GM23338 (cell line): ENCODE results near the gene KRTAP12-3. TPM values are rescaled to one million over a fixed set of nuclear protein-coding genes. Genes with fewer than 3 reads are reported as not detected.
"Not testable (repeated sequence)": the region's sequence is repeated elsewhere in the genome, so short reads cannot be mapped to it uniquely, and the experiment has no call there.

ENCODE experiments used
- ATAC-seq: fragments of 200-7000 bp; cut with Tn5 transposase; 3 replicates; pipeline ENCODE4 v1.9.1; 2020
- DNase-seq: peaks from one replicate; pipeline ENCODE4 v3.0.0-alpha.2; 2015; ENCODE audit warnings: low spot score
- H2AFZ ChIP-seq: fragments of 200-600 bp; sonication (generic); 2 replicates; pipeline ENCODE4 v1.8.0; 2016; ENCODE audit warnings: antibody characterized with exemption, mild to moderate bottlenecking, moderate library complexity
- H3F3A ChIP-seq: fragments of 200-600 bp; sonication (generic); replicated peaks from 2 replicates; pipeline ENCODE4 v1.8.0; 2017; ENCODE audit warnings: antibody characterized with exemption, mixed run types, low read depth
- H3K27ac ChIP-seq: fragments of 200-600 bp; sonication (generic); 2 replicates; pipeline ENCODE4 v1.6.1; 2016; ENCODE audit warnings: low read depth
- H3K27me3 ChIP-seq: fragments of 200-600 bp; sonication (generic); 2 replicates; pipeline ENCODE4 v1.8.0; 2016; ENCODE audit warnings: mild to moderate bottlenecking, mixed run types, moderate library complexity; ENCODE audit not compliant: insufficient read depth
- H3K36me3 ChIP-seq: fragments of 200-600 bp; sonication (generic); 2 replicates; pipeline ENCODE4 v1.8.0; 2016; ENCODE audit warnings: mild to moderate bottlenecking; ENCODE audit not compliant: insufficient read depth
- H3K4me1 ChIP-seq: fragments of 200-600 bp; sonication (generic); 2 replicates; pipeline ENCODE4 v1.8.0; 2016; ENCODE audit warnings: mild to moderate bottlenecking, moderate library complexity; ENCODE audit not compliant: insufficient read depth
- H3K4me2 ChIP-seq: fragments of 200-600 bp; sonication (generic); 2 replicates; pipeline ENCODE4 v1.7.1; 2017; ENCODE audit warnings: mixed run types
- H3K4me3 ChIP-seq: fragments of 200-600 bp; sonication (generic); 2 replicates; pipeline ENCODE4 v1.6.1; 2016; ENCODE audit warnings: mixed run types
- H3K79me2 ChIP-seq: fragments of 200-600 bp; sonication (generic); replicated peaks from 2 replicates; pipeline ENCODE4 v1.8.0; 2017; ENCODE audit warnings: mild to moderate bottlenecking; ENCODE audit not compliant: insufficient read depth
- H3K9me2 ChIP-seq: fragments of 200-600 bp; sonication (generic); 2 replicates; pipeline ENCODE4 v1.8.0; 2017; ENCODE audit not compliant: insufficient read depth
- H4K20me1 ChIP-seq: fragments of 200-600 bp; sonication (generic); replicated peaks from 2 replicates; pipeline ENCODE4 v1.8.0; 2017; ENCODE audit warnings: mild to moderate bottlenecking; ENCODE audit not compliant: insufficient read depth
- H3K27ac Mint-ChIP-seq: 2 replicates; pipeline ENCODE4 v1.8.0; 2020; ENCODE audit warnings: inconsistent platforms, mild to moderate bottlenecking, moderate library complexity, mixed read lengths
- H3K27me3 Mint-ChIP-seq: 3 replicates; pipeline ENCODE4 v1.8.0; 2022; ENCODE audit warnings: low read depth, mild to moderate bottlenecking, moderate library complexity, mixed read lengths, inconsistent platforms; ENCODE audit not compliant: insufficient read depth, poor library complexity
- H3K36me3 Mint-ChIP-seq: 3 replicates; pipeline ENCODE4 v1.8.0; 2021; ENCODE audit warnings: low read depth, mild to moderate bottlenecking, inconsistent platforms, moderate library complexity, mixed read lengths
- H3K4me1 Mint-ChIP-seq: 3 replicates; pipeline ENCODE4 v1.8.0; 2020; ENCODE audit warnings: mild to moderate bottlenecking, inconsistent platforms, mixed read lengths
- H3K4me3 Mint-ChIP-seq: 3 replicates; pipeline ENCODE4 v1.8.0; 2021; ENCODE audit warnings: moderate library complexity, mild to moderate bottlenecking, inconsistent platforms, mixed read lengths
- H3K9me3 Mint-ChIP-seq: 3 replicates; pipeline ENCODE4 v1.8.0; 2020; ENCODE audit warnings: moderate library complexity, mild to moderate bottlenecking, inconsistent platforms, mixed read lengths
- CREB1 ChIP-seq: fragments of 250-450 bp; sonication (Bioruptor Pico); IDR thresholded peaks from 2 replicates; pipeline ENCODE4 v1.5.0; 2020; ENCODE audit warnings: low read depth, mild to moderate bottlenecking, moderate library complexity
- EZH2 ChIP-seq: fragments of 200-600 bp; sonication (generic); IDR thresholded peaks from one replicate; pipeline ENCODE4 v1.8.0; 2017; ENCODE audit warnings: antibody characterized with exemption, mild to moderate bottlenecking, low read depth; ENCODE audit not compliant: unreplicated experiment
- JUNB ChIP-seq: IDR thresholded peaks from one replicate; pipeline ENCODE4 v1.6.1; 2016; ENCODE audit warnings: antibody characterized with exemption; ENCODE audit not compliant: unreplicated experiment
- POLR2AphosphoS5 ChIP-seq: IDR thresholded peaks from 2 replicates; pipeline ENCODE4 v1.6.1; 2016; ENCODE audit warnings: antibody characterized with exemption, low read depth
- ZNF331 ChIP-seq: fragments of 250-450 bp; sonication (Bioruptor Pico); IDR thresholded peaks from 2 replicates; pipeline ENCODE4 v1.5.0; 2020; ENCODE audit warnings: low read depth, mild to moderate bottlenecking, moderate library complexity
- polyA plus RNA-seq: library from polyadenylated mRNA; unstranded; fragments of >200 nt; fragmentation: Nextera tagmentation; extraction: Ambion mirVana; gene quantifications from 2 replicates; pipeline ENCODE4 v1.2.1, GENCODE V29; 2016
- total RNA-seq: library from RNA; depleted of rRNA; stranded (reverse); fragments of >200 nt; shearing (Covaris generic); gene quantifications from 2 replicates; pipeline ENCODE4 v1.2.3, GENCODE V29; 2014
- TF ChIP-seq, protein P1 (sequence below): IDR thresholded peaks from one replicate; pipeline ENCODE4 v1.6.1; 2018; ENCODE audit warnings: antibody characterized with exemption; ENCODE audit not compliant: unreplicated experiment
- TF ChIP-seq, protein P2 (sequence below), 2 experiments: fragments of 200-600 bp in 1 of 2; sonication (generic) in 1 of 2; conservative IDR thresholded peaks; 2 replicates each; pipeline versions ENCODE4 v1.5.1 to v1.6.1; 2016 to 2017; ENCODE audit warnings: antibody characterized with exemption in 2 of 2, low read depth in 2 of 2, mild to moderate bottlenecking in 2 of 2, moderate library complexity in 1 of 2
- TF ChIP-seq, protein P3 (sequence below): IDR thresholded peaks from 2 replicates; pipeline ENCODE4 v1.6.1; 2016; ENCODE audit warnings: antibody characterized with exemption

KRTAP12-3 gene
- total and polyA plus RNA-seq, 2 experiments from 2014 or later, result not detected

DNA sequence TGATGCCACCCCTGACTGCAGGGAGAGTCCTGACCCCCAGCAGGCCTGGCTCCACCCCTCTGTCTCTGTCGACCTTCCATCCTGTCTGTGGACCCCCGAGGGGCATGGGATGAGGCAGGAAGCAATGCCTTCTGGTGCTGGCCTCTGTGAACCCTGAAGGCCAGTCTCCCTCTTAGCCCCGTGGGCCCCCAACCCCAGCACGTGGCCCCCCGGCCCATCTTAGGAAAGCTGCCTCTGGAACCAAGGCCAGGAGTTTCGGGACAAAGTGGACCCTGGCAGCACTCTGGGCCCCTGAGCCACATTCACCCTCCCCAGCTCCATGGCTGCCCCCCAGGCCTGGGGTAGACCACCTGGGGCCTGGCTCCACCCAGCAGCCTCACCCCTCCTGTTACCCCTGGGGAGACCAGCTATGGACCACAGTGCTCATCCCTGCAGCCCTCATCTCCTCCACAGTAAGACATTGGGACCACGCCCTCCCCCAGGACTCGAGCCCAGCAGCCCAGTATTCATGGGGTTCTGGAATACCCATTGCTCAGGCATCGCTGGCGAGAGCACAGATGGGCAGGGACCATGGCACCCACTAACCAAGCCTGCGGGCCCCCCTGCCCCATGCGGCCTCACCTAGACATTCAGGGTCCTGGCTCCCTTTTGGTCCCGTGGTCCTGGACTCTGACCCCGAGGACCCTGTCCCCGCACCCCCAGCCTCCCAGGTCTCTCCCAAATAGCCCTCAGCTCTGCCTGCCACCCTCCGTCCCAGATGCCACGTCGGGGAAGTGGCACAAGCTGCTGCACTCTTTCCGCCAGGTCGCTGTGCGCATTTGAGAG, 19.0 kb upstream of the KRTAP12-3 start:
- not testable (repeated sequence) for H3K79me2 ChIP-seq, H3K27me3 ChIP-seq, H3F3A ChIP-seq, H3K4me3 Mint-ChIP-seq, DNase-seq, H3K4me2 ChIP-seq, ATAC-seq, H3K36me3 Mint-ChIP-seq, H3K9me2 ChIP-seq, H2AFZ ChIP-seq, H4K20me1 ChIP-seq, H3K27me3 Mint-ChIP-seq, H3K27ac Mint-ChIP-seq, H3K4me1 ChIP-seq, H3K4me3 ChIP-seq, H3K36me3 ChIP-seq, H3K27ac ChIP-seq, H3K4me1 Mint-ChIP-seq
- H3K9me3 Mint-ChIP-seq, result peaks cover 16% of the 10 kb centered on the region; the same call in 2 of the 3 replicates

DNA sequence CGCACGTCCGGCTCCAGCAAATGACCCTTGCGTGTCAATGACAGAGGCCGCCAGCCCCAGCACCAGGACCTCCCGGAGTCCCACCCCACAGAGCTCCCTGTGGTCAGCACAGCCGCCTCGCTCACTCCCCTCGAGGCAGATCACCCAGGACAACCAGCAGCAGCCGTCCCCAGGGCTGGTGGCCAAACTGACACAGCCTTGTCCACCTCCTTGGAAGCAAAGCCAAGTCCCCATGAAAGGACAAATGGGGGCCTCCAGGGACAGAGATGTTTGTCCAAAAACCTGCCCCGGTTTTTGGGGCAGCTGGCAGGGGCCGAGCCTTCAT, 18.4 kb upstream of the KRTAP12-3 start:
- H3K79me2 ChIP-seq, result no peaks in the 10 kb centered on the region
- no peak overlapping the region for H3K4me3 Mint-ChIP-seq
- H4K20me1 ChIP-seq, result no peaks in the 10 kb centered on the region
- no peaks in the 10 kb centered on the region for H3K4me1 ChIP-seq
- no peaks in the 10 kb centered on the region for H3K36me3 ChIP-seq
- H3K9me3 Mint-ChIP-seq, result peaks cover 20% of the 10 kb centered on the region; the same call in 2 of the 3 replicates
- ATAC-seq (no peak), DNase-seq (no peak)
- H3K9me2 ChIP-seq, result no peaks in the 10 kb centered on the region
- H3F3A ChIP-seq, result no peaks in the 10 kb centered on the region
- H3K27me3 Mint-ChIP-seq, result peaks cover 10% of the 10 kb centered on the region
- H3K27me3 ChIP-seq, result no peaks in the 10 kb centered on the region
- H3K27ac Mint-ChIP-seq, result no peak overlapping the region
- H3K27ac ChIP-seq, result no peak overlapping the region
- no peak overlapping the region for H3K4me3 ChIP-seq
- no peaks in the 10 kb centered on the region; the same call in 2 of the 3 replicates for H3K36me3 Mint-ChIP-seq
- H2AFZ ChIP-seq, result no peak overlapping the region
- TF ChIP-seq ZNF331 (CRISPR knock-in tag), result no peak
- TF ChIP-seq, protein P1, sequence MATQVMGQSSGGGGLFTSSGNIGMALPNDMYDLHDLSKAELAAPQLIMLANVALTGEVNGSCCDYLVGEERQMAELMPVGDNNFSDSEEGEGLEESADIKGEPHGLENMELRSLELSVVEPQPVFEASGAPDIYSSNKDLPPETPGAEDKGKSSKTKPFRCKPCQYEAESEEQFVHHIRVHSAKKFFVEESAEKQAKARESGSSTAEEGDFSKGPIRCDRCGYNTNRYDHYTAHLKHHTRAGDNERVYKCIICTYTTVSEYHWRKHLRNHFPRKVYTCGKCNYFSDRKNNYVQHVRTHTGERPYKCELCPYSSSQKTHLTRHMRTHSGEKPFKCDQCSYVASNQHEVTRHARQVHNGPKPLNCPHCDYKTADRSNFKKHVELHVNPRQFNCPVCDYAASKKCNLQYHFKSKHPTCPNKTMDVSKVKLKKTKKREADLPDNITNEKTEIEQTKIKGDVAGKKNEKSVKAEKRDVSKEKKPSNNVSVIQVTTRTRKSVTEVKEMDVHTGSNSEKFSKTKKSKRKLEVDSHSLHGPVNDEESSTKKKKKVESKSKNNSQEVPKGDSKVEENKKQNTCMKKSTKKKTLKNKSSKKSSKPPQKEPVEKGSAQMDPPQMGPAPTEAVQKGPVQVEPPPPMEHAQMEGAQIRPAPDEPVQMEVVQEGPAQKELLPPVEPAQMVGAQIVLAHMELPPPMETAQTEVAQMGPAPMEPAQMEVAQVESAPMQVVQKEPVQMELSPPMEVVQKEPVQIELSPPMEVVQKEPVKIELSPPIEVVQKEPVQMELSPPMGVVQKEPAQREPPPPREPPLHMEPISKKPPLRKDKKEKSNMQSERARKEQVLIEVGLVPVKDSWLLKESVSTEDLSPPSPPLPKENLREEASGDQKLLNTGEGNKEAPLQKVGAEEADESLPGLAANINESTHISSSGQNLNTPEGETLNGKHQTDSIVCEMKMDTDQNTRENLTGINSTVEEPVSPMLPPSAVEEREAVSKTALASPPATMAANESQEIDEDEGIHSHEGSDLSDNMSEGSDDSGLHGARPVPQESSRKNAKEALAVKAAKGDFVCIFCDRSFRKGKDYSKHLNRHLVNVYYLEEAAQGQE, result no peak
- no peak overlapping the region for H3K4me2 ChIP-seq
- peaks cover 3% of the 10 kb centered on the region; the same call in 2 of the 3 replicates for H3K4me1 Mint-ChIP-seq

DNA sequence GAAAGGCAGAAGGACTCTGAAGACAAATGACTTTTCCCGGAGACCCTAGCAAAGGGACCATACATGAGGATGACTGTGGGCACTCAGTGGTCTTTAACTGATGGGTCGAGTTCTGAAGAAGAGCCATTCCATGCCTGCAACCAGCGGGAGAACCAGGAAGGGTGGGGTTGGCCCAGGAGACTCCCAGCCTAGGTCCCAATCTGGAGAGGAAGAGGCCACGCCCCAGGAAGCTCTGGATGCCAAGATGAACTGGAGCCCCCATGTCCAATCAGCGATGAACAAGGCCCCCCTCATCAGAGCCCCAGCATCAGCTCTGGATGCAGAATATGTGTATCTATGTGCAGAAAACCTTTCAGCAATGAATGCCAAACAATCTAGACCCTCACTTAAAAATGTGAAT, 17.0 kb upstream of the KRTAP12-3 start:
- H3K27ac ChIP-seq, result no peak overlapping the region
- H3K4me3 ChIP-seq, result no peak overlapping the region
- no peak for ATAC-seq
- Mint-ChIP-seq H3K36me3 (peaks cover 8% of the 10 kb centered on the region; the same call in 2 of the 3 replicates), H3K4me1 (peaks cover 3% of the 10 kb centered on the region), H3K4me3 (no peak overlapping the region), H3K27ac (no peak overlapping the region), H3K27me3 (peaks cover 10% of the 10 kb centered on the region), H3K9me3 (peaks cover 32% of the 10 kb centered on the region)
- no peak overlapping the region for H2AFZ ChIP-seq
- no peaks in the 10 kb centered on the region for H4K20me1 ChIP-seq
- H3K79me2 ChIP-seq, result no peaks in the 10 kb centered on the region
- H3K36me3 ChIP-seq, result no peaks in the 10 kb centered on the region
- H3K4me2 ChIP-seq, result no peak overlapping the region
- no peak for DNase-seq
- H3K27me3 ChIP-seq, result no peaks in the 10 kb centered on the region
- no peaks in the 10 kb centered on the region for H3F3A ChIP-seq
- no peaks in the 10 kb centered on the region for H3K4me1 ChIP-seq
- H3K9me2 ChIP-seq, result no peaks in the 10 kb centered on the region
- TF ChIP-seq, protein P1, result no peak
- TF ChIP-seq CREB1 (CRISPR knock-in tag), result no peak
- TF ChIP-seq POLR2AphosphoS5, result no peak
- TF ChIP-seq, protein P2, sequence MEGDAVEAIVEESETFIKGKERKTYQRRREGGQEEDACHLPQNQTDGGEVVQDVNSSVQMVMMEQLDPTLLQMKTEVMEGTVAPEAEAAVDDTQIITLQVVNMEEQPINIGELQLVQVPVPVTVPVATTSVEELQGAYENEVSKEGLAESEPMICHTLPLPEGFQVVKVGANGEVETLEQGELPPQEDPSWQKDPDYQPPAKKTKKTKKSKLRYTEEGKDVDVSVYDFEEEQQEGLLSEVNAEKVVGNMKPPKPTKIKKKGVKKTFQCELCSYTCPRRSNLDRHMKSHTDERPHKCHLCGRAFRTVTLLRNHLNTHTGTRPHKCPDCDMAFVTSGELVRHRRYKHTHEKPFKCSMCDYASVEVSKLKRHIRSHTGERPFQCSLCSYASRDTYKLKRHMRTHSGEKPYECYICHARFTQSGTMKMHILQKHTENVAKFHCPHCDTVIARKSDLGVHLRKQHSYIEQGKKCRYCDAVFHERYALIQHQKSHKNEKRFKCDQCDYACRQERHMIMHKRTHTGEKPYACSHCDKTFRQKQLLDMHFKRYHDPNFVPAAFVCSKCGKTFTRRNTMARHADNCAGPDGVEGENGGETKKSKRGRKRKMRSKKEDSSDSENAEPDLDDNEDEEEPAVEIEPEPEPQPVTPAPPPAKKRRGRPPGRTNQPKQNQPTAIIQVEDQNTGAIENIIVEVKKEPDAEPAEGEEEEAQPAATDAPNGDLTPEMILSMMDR (conservative IDR thresholded peaks at IDR 0.05; ENCODE audit: low read depth in 2 of 2), result no peak
- TF ChIP-seq EZH2, result no peak
- TF ChIP-seq, protein P3, sequence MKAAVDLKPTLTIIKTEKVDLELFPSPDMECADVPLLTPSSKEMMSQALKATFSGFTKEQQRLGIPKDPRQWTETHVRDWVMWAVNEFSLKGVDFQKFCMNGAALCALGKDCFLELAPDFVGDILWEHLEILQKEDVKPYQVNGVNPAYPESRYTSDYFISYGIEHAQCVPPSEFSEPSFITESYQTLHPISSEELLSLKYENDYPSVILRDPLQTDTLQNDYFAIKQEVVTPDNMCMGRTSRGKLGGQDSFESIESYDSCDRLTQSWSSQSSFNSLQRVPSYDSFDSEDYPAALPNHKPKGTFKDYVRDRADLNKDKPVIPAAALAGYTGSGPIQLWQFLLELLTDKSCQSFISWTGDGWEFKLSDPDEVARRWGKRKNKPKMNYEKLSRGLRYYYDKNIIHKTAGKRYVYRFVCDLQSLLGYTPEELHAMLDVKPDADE, result no peak
- no peak for TF ChIP-seq JUNB
